Measurements from ENCODE around the gene TMCC3.

GRCh38 chr12:94557746-94558295 is 92.5 kb downstream of the TMCC3 start:
- TF ChIP-seq POLR2A (IDR thresholded peaks at IDR 0.05) (no peak), CTCF (IDR thresholded peaks at IDR 0.05) (no peak)

Measured in tibial nerve (tissue), 3 donors.